NCI-H748 treated with DMSO at 0.1 percent for 48 hours (cell line): ENCODE measurements around the gene CYSTM1.
"Not testable (repeated sequence)": the region's sequence is repeated elsewhere in the genome, so short reads cannot be mapped to it uniquely, and the experiment has no call there.

Experiments used
- DNase-seq: peaks from one replicate; lab custom pipeline; 2025; lab: John Stamatoyannopoulos, UW

The CYSTM1 gene

DNA sequence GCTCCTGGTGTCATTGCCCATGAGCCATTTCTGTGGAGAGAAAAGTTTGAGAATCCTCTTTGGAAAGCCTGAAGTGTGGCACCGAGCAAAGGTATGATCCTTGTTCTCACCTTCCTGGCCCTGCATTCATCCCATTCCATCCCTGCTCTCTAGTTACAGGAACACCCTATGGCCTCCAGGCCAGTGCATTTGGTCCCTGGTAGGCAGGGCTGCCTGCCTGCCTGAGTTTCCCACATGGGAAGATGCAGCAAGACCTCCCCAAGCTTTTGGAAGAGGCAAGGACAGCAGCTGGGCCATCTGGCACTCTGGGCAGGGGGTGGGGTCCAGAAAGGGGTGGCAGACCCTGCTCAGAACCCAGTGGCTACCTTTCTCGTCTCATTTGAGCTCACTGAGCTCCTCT, 24.8 kb upstream of the CYSTM1 start:
- DNase-seq, result no peak

GRCh38 chr5:140151144-140152021, 23.6 kb upstream of the CYSTM1 start:
- no peak for DNase-seq

DNA sequence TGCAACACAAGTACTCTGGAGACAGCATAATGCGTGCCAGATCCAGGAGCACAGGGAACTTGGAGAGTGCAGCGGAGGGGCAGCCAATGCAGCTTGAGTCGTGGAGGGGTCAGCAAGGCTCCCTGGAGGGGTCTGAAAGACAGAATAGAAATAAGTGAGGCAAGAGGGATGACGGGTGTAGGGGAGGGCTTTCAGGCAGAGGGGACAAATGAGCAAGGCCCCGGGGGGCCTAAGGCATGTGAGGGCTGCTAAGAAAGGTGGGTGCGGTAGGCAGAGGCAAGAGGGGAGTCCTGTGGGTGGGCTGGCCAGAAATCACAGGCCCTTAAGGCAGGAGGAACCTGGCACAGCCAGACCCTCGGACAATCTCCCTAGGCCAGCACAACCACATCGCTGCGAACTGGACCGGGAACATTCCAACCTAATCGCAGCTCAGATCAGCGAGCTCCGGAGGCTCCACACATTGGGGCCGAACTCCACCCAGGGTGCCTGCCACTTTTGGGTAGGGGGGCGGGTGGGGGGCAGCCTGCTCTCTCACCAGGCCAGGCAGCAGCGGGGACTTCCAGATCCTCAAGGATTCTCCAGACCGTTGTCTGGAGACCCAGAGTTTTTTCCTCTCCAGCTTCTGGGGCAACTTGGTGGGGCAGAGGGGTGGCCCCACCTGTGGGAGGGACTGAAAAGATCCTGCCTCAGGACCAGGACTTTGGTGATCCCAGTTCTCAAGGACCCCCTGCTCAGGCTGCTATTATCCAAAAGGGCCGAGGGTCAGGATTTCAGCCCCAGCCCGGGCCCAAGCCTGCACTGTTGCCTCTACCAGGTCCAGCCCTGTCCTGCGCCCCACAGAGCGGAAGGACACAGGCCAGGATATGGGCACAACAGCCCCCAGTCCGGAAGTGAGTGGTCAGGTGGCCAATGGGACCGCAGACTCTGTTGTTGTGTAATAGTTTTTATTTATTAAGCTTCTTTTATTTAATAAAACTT, 22.7 kb upstream of the CYSTM1 start:
- no peak for DNase-seq

DNA sequence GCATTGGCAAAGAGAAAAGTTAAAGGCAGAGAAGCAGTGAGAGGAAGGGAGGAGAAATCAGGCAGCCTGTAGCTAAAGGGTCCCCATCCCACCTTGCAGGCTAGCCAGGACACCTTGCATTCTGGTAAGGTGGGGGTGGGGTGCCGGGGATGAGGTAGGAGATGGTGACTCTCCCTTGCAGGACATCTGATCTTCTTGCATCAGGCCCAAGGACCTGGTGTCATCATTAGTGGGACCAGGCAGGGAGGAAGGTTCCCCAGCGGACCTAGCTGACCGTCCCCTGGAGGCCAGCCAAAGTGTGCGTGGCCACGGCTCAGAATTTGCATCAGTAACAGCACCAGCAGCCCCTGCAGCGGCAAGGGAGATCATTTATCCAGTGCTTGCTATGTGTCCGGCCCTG, 21.7 kb upstream of the CYSTM1 start:
- no peak for DNase-seq

- no peak for DNase-seq
These were observed 21.1 kb upstream of the CYSTM1 start for GRCh38 chr5:140153905-140154304.

DNA sequence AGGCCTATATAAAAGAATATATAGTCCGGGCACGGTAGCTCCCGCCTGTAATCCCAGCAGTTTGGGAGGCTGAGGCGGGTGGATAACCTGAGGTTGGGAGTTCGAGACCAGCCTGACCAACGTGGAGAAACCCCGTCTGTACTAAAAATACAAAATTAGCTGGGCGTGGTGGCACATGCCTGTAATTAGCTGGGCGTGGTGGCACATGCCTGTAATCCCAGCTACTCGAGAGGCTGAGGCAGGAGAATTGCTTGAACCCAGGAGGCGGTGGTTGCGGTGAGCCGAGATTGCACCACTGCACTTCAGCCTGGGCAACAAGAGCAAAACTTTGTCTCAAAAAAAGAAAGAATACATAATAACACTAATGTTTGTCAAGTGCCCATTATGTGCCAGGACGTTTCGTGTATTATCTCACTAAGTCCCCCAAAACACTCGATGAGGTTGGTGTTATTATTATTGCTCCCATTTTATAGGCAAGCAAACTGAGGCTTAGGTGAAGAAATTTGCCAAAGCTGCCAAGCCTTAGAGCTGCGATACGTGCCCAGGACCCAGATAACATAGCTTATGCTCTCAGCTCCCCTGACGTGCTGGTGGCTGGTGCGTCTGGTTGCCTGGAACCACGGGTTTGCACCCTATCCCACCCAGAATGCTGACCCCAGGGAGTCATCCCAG, 20.1 kb upstream of the CYSTM1 start:
- DNase-seq, result not testable (repeated sequence)

DNA sequence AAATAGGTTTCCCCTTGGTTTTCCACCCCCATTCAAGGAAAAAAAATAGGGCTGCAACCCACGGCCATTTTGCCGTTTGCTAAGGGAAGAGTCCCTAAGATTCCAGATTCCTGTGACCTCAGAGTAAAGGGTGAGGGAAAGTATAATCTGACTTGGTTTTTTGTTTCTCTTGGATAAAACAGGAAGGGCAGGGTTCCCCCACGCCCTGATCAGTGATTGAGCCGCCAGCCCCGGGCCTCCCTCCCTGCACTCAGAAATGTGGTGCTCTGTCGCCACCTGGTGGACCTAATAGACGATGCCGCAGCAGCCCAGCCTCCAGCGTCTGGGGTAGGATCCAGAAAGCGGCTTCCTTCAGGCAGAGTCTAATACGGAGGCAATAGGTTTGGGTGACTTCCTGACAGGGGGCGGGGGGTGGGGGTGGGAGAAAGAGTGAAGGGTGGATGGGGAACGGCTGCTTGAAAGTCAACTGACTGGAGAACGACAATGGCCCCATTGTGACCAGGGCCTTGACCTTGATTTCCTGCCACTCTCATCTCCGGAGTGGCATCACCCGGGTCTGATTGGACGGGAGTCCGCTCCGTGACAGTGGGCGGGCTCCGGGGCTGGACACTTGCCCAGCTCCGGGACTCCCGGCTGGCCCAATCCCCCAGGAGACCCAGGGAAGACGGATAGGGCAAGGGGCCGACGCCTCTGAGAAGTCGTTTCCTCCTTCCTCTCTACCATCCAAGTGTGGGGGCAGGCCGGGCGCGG, 17.8 kb upstream of the CYSTM1 start:
- peak; percentile 64 for DNase-seq

DNA sequence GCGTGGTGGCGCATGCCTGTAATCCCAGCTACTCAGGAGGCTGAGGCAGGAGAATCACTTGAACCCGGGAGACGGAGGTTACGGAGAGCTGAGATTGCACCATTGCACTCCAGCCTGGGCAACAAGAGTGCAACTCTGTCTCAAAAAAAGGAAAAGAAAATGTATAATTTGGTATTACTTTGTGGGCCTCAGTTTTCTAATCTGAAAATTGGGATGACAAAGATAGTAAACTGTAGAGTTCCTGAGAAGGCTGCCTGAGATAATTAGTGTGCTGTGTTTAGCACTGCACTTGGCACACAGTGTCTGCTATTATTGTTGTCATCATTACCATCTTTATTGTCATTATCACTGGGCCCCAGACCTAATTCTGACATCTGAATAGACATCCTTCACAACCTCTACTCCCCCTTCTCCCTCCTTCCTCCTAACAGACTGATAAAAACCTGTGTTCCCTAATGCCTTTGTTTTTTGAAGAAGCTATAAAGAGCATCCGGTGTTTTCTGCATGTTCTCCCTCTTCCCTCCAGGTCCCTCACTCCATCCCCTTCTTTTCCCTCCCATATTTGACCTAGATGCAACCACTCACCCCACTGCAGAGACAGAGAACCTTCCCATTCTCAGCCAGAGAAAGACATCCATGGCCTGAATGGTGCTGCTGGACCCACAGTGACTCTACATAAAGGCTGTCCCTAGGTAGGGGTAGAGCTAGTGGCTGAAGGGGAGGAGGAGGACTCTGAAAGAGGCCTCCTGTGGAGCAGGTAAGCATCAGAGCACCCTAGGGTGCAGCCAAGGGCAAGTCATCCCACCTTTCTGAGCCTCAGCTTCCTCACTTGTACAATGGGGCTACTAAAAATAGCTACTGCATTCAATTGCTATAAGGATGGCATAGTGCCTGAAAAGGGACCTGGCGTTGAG, 15.7 kb upstream of the CYSTM1 start:
- DNase-seq, result no peak

DNA sequence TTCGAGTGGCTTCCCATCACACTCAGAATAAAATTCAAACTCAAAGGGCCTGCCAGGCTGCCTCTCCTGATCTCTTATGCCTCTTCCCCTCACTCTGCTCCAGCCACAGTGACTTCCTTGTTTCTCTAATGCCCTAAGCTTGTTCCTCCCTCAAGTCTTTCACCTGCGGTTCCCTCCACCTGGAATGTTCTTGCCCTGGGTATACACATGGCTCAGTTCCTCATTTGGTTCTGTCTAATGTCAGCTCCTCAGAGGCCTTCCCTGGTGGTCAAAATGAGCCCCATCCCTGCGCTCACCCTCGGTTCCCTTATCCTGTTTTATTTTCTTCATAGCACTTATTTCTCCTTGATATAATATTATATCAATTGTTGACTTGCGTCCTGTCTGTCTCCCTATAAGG, 12.7 kb upstream of the CYSTM1 start:
- DNase-seq, result no peak

- no peak for DNase-seq
These were observed 12.2 kb upstream of the CYSTM1 start for GRCh38 chr5:140162781-140163180.

DNA sequence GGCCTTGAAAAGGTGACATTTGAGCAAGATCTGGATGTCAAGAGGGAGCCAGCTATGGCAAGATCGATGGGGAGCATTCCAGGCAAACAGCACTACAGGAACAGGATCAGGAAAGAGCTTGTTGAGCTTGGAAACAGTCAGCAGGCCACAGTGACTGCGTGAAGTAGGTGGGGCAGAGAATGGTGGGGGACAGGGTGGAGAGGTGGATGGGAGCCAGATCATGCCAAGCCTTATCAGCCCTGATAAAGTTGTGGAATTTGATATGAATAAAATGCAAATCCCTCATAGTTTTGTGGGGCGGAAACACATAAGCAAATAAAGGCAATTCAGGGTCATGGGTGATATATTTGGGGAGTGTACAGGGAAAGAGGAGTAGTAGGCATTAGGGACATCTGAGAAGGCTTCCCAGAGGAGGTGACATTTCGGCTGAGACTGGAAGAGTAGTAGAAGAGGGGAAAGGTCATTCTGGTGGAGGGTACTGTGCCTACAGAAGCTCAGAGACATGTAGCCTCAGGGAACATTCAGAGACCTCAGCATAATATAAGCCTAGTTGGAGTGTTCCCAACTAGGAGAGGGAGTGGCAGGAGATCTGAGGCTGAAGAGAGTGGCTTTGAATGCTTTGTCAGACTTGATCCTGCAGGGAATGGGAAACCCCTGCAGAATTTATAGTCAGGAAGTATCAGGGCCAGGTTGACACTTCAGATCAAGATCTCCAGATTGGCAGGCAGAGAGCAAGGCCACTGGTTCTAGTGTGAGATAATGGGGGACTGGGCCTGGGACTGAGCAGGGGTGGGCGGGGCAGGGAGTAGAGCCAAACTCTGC, 9.7 kb upstream of the CYSTM1 start:
- no peak for DNase-seq

GRCh38 chr5:140165923-140166270, 9.1 kb upstream of the CYSTM1 start:
- DNase-seq, result no peak

DNA sequence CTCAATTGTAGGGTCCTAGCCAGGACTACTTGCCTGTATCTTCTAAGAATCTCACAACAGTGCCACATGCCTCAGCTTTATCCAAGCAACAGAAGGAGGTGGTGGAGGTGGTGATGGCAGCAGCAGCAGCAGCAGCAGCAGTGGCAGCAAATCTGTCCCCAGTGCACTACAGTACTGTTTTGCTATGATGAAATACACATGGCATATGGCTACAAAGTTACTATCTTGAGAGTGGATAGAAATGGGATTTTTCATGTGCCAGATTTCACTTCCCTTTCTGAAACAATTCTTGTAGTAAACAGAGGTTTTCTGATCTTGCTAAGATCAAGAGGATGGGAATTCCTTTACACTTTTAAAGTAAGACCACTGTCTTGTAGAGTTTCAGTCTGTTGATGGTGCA, 8.1 kb upstream of the CYSTM1 start:
- no peak for DNase-seq

- DNase-seq, result no peak
These were observed 6.6 kb upstream of the CYSTM1 start for GRCh38 chr5:140168371-140168770.

DNA sequence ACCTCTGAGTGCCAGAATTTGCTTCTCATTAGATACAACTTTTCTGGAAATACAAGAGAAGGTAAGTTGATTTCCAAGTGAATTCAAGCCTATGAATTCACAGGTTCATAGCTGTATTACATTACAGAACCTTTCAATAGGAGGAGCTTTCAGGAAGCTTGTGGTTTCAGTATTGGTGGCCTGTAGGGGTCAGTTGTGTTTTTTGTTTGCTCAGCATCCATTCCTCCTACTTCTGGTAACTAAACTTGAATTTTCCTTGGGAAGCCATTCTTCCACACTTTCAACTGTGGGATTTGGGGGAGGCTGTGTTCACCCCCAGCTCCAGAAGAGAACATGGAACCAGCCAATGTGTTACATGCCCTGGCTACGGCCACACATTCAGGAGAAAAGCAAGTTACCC, 5.6 kb upstream of the CYSTM1 start:
- no peak for DNase-seq

GRCh38 chr5:140172483-140172882, 2.5 kb upstream of the CYSTM1 start:
- DNase-seq, result no peak

DNA sequence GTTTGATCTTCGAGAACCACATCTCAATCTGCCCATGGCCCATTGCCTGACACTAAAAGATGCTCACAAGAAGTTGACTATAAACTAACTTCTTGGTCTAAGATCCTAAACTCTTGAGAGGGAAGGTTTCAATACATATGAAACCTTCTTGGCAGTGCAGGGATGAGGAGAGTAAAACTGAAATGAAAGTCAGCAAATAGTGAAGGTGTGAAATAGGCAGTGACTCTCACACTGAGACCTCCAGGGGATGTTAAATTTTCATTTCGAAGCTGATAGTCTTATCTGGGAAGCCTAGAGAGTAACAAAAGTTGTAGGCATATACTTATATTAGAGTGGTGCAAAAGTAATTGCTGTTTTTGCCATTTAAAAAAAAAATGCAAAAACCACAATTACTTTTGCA, 974 bp upstream of the CYSTM1 start:
- DNase-seq, result no peak

DNA sequence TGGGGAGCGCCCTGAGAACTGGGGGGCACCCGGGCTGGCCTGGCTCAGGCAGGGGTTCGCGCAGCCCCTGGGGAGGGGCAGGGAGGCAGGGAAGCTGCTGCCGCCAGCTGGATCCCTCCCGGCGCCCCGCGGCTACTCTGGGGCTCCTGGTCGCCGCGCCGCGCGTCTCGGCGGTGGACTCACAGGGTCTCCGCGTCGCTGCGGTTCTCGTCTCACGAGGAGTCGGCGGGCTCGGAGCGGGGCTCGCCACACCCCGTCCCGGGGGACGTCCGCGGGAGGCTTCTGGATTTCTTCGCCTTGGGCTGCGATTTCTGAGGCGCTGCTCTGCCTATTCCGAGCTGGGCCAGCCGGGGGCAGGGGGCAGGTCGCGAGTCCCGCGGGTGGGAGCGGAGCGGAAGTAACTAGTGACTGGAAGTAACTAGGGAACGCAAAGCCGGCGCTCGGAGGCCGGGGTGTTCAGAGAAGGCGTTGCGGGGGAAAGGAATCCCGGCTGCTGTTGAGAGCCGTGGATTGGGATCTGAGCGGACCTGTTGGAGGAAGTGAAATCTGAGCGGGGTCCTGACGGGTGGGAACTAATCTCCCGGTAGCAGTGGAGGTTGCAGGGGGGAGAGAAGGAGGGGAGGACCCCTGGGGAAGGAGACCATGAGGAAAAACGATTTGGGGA, 511 bp downstream of the CYSTM1 start:
- peak; percentile 33 for DNase-seq

DNA sequence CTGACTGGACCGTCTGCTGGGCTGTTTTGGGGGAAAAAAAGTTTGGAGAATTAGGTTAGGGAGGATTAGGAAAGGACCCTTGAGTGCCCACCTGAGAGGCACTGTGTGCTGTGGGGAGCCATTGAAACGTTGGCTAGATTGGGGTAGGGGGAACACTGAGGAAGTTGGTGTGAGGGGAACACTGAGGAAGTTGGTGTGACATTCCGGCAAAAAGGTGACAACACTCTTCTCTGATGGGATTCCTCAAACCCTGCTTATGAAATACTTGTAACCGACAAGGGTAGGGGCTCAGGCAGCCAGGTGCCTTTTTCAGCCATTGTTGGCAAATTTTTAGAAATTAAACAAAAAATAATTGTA, 1.0 kb downstream of the CYSTM1 start:
- DNase-seq, result no peak

DNA sequence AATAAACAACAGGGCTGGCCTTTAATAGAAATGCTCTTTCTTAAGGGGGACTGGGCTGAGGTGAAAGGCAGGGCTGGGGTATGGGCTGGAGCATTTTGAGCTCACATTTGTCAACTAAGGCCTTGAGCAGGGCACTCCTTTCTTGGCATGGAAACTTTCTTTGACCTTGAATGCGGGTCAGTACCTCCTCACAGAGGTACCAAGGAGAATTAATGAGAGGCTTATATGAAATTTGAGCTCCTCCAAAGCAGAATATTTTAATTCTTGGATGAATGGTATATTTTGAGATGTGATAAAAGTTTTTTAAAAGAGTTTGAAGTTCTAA, 3.1 kb downstream of the CYSTM1 start:
- DNase-seq, result no peak
